AML-193 (cell line): ENCODE measurements around the gene CREBL2.
"Not testable (repeated sequence)": the region's sequence is repeated elsewhere in the genome, so short reads cannot be mapped to it uniquely, and the experiment has no call there.

Experiments
- DNase-seq, 2 experiments: peaks; one replicate each; lab custom pipeline; 2025; lab: John Stamatoyannopoulos, UW

CREBL2 gene

DNA sequence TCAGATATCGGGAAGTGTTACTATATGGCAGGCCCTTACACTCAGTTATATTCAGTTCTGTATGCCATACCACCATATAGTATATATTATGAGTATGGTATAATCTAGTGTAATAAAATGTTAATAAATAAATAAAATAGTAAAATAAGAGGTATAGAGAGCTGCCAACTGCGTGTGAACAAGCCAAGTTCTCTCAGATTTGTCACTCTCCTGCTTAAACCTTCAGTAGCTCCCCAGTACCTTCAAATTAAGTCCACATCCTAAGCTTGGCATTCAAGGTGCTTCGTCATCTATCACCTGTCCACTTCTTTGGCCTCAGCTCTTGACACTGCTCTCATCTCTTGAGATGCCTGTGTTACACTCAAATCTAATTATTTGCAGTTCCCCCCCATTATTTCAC is 12.8 kb upstream of the CREBL2 start:
- no peak for DNase-seq

DNA sequence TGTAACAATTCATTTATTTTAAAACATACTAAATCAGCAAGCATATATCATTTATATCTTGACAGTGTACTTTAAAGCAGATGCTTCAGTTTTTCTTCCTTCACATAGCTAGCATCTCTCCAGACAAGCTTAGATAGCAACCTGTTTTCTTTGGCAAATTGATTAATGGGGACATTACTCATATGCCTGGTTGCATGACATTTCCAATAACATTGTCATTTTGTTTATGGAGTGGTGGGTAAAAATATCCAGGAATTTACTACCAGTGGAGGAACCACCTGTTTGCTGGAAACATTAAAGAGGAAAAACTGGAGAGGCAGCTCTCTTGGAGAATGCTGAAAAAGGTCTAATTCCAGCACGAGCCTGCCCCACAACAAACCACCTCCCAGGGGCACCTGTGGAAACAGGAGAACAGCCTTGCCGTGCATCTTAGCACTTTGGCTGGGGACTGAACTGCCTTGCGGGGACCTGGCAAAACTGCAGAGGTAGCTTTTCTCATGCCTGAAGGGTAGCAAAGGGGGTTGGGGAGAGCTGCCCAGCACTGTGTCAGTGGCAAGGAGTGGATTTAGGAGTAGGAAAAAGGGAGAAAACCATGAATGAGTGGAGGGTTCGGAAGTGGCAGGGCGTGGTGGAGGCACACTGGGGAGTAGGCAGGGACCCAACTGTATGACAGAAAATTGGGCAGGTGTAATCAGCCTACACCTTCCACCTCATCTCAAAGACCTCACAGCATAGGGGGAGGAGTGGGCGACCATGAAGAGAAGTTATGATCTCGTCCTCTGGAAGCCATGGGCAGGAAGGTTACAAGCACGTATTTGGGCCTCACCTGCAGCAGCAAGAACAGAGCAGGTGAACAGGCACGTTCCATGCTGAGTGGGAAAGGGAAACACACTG is 11.7 kb upstream of the CREBL2 start:
- DNase-seq = no peak

DNA sequence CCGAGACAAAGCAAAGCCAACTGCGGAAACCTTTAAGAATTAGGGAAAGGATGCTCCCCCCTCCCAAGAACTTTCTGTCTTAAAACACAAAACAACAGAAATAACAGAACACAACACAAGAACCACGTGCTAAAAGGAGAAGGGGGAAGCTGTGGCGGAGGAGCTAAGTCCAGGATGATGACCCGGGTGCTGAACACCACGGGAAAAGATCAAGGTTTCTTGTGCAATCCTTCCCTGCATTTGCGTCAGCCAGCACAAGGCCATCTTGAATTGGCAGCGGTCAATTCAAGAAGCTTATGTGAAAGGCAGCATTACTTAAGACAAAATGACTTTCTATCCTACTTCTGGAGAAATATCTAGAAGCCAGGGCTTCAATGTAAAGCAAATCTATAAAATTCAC is 11.0 kb upstream of the CREBL2 start:
- no peak for DNase-seq

GRCh38 chr12:12604740-12605139 is 6.9 kb upstream of the CREBL2 start:
- no peak for DNase-seq

- no peak for DNase-seq
These were observed 4.7 kb upstream of the CREBL2 start for GRCh38 chr12:12606781-12607589.

DNA sequence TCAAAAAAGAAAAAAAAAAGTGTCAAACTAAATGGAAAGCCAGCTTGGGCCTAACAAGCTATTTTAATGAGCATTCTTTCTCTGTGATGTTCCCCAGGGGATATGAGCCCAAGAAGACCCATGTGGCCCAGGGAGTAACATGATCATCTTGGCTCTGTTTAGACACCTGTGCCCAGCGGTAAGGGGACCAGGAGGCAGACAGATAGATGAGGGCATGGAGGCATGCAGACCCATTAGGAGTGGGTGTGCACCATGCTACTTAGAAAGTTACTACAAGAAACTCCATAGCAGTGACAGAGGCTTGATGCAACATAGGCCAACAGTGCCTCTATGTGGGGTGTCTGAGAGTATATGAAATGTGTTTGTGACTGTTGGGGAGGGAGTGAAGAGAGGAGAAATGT is 3.1 kb upstream of the CREBL2 start:
- no peak for DNase-seq

GRCh38 chr12:12609692-12610091 is 2.0 kb upstream of the CREBL2 start:
- DNase-seq = no peak

DNA sequence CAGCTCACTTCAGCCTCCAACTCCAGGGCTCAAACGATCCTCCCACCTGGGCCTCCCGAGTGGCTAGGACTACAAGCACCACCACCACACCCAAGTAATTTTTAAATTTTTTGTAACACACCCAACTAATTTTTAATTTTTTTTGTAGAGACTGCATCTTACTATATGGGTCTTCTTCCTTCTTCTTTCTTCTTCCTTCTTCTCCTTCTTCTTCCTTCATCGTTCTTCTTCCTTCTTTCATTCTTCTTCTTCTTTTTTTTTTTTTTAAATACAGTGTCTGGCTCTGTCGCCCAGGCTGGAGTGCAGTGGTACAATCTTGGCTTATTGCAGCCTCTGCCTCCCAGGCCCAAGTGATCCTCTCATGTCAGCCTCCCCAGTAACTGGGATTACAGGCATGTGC is 965 bp upstream of the CREBL2 start:
- DNase-seq = no peak

- DNase-seq = peak; percentile 23 to 45
These were observed 682 bp downstream of the CREBL2 start for GRCh38 chr12:12612358-12612757.

GRCh38 chr12:12613344-12613743 is 1.7 kb downstream of the CREBL2 start:
- DNase-seq = peak in 1 of 2 experiments; percentile 19

GRCh38 chr12:12614342-12614741 is 2.7 kb downstream of the CREBL2 start:
- no peak for DNase-seq

DNA sequence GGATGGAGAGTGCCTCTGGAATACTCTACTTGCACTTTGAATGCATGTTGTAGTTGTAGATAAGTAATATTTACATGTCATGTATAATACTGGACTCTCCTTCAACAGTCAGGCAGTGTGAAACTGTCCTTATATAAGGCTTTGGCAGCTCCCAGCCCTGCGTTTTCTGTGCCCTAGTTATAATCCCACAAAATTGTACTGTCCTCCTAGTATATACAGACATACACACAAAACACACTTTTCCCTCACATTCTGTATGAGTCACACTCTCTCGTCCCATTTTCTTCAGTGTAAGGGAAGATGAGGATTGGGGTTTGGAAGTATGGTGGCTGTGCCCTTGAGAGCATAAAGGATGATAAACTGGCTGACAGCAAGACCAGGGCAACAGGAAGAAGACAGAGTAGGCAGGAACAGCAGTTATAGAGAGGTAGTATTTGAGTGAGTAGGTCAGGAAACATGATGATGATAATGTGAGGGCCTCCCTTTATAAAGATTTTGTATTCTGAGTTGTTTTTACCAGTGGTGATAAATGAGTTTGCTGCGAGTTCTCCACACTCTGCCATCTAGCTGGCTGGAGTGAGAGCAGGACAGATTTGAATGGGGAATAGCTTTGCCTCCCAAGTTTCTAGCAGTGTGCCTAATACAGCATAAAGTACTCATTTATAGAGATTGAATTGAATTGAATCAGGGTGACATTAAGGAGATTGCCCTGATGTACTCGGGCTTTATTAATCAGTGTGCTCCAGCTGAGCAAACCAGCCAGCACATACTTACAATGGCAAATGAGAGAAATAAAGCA is 5.0 kb downstream of the CREBL2 start:
- no peak for DNase-seq

DNA sequence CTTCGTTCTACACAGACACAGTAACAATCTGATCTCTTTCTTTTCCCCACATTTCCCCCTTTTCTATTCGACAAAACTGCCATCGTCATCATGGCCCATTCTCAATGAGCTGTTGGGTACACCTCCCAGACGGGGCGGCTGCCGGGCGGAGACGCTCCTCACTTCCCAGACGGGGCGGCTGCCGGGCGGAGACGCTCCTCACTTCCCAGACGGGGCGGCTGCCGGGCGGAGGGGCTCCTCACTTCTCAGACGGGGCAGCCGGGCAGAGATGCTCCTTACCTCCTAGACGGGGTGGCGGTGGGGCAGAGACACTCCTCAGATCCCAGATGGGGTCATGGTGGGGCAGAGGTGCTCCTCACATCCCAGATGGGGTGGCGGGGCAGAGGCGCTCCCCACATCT is 6.4 kb downstream of the CREBL2 start:
- DNase-seq = not testable (repeated sequence)

GRCh38 chr12:12620730-12621315 is 9.1 kb downstream of the CREBL2 start:
- DNase-seq = no peak

DNA sequence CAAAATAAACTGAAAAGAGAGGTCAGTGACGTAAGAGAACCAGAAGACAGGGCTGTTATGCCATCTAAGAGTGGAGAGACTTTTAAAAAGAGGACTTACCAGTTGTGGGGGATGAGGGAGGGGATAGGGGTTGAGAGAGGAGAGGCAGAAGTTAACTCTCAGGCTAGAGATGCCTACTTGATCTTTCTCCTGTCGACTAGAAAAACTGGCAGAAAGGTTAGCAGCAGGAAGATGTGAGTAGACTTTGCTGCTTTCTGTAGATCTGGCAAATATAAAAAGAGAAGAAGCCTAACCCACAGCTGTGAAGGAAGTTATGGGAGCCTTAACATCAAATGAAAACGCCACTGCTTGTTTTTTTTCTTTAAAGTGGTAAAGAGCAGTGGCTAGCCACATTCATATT is 10.7 kb downstream of the CREBL2 start:
- peak in 1 of 2 experiments; percentile 14 for DNase-seq

- DNase-seq = no peak
These were observed 12.9 kb downstream of the CREBL2 start for GRCh38 chr12:12624498-12624992.

- no peak for DNase-seq
These were observed 14.8 kb downstream of the CREBL2 start for GRCh38 chr12:12626471-12626870.

DNA sequence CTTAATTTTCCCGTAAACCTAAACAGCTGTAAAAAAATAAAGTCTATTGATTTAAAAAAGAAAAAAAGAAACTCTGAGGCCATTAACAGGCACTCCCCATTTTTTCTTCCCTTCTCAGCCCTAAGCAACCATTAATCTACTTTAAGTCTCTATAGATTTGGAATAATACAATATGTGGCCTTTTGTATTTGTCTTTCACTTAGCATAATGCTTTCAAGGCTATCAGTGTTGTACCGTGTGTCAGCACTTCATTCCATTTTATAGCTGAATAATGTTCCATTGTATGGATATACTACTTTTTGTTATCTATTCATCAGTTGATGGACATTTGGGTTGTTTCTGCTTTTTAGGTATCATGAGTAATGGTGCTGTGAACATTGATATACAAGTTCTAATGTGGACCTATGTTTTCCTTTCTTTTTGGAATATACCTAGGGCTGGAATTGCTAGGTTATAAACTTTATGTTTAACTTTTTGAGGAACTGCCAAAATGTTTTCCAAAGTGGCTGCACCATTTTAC is 15.7 kb downstream of the CREBL2 start:
- no peak for DNase-seq

GRCh38 chr12:12628013-12628412 is 16.3 kb downstream of the CREBL2 start:
- DNase-seq = no peak

- no peak for DNase-seq
These were observed 19.2 kb downstream of the CREBL2 start for GRCh38 chr12:12630850-12631249.

DNA sequence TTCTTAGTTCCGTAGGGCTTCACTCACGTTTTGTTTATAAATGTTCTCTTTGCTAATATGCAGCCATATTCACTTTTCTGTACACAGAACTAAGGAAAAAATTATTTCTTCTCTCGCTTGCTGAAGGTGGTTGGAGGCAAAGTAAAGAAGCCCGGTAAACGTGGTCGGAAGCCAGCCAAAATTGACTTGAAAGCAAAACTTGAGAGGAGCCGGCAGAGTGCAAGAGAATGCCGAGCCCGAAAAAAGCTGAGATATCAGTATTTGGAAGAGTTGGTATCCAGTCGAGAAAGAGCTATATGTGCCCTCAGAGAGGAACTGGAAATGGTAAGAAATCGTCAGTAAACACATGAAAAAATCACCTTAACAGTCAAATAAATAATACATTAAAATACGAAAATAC is 24.0 kb downstream of the CREBL2 start:
- no peak for DNase-seq
